Measurements from ENCODE around the gene RMND1. TPM values are rescaled to one million over a fixed set of nuclear protein-coding genes. Genes with fewer than 3 reads are reported as not detected.

The RMND1 gene
- total RNA-seq, 1 experiment from 2014 or later, result 27.0 TPM

- H3K79me2 ChIP-seq (ENCODE audit: insufficient read depth, low read length), result no peaks in the 10 kb centered on the region
- Mint-ChIP-seq H3K27me3 (ENCODE audit: low read depth) (no peaks in the 10 kb centered on the region), H3K4me1 (no peaks in the 10 kb centered on the region), H3K4me3 (no peak overlapping the region), H3K27ac (no peak overlapping the region), H3K36me3 (ENCODE audit: insufficient read depth in 1 of 3, low read depth in 3 of 3) (peaks cover 43 to 75% (median 54%) of the 10 kb centered on the region in 3 experiments), H3K9me3 (no peaks in the 10 kb centered on the region)
- no peak for DNase-seq
- H2AK5ac ChIP-seq (ENCODE audit: insufficient read length, low read length), result no peak overlapping the region
- H3K23me2 ChIP-seq (ENCODE audit: insufficient read length, low read depth, low read length, poor library complexity, severe bottlenecking), result no peaks in the 10 kb centered on the region
- no peaks in the 10 kb centered on the region for H3K79me1 ChIP-seq (ENCODE audit: insufficient read depth, low read depth, low read length, poor library complexity, severe bottlenecking)
- TF ChIP-seq CTCF (conservative IDR thresholded peaks at IDR 0.05), result no peak
- H3K56ac ChIP-seq (ENCODE audit: insufficient read length, low read depth, low read length), result no peak overlapping the region
- no peaks in the 10 kb centered on the region for H3K9me3 ChIP-seq (ENCODE audit: control insufficient read depth, low read depth, low read length)
- H3K9ac ChIP-seq (ENCODE audit: extremely low read depth, insufficient read length, low read length), result no peak overlapping the region
- no peak overlapping the region for H3K27ac ChIP-seq (ENCODE audit: insufficient read length, low read depth, low read length)
- no peak overlapping the region for H3T11ph ChIP-seq (ENCODE audit: low read length)
- no peak overlapping the region for H2AFZ ChIP-seq (ENCODE audit: low read length)
- WGBS (ENCODE audit: extremely low coverage, insufficient read length, low lambda C conversion rate), result no CpG with 5 or more reads among the region's 3 CpGs
- no peak overlapping the region for H3K23ac ChIP-seq (ENCODE audit: insufficient read length, low read depth, low read length)
- H4K20me1 ChIP-seq (ENCODE audit: control insufficient read depth, insufficient read depth, insufficient read length), result no peaks in the 10 kb centered on the region
- H2BK20ac ChIP-seq (ENCODE audit: low read depth, low read length, poor library complexity, severe bottlenecking), result no peak overlapping the region
- no peaks in the 10 kb centered on the region for H3K4me1 ChIP-seq (ENCODE audit: insufficient read depth, low read length)
- no peak overlapping the region for H4K91ac ChIP-seq (ENCODE audit: insufficient read length, low read depth, low read length)
- no peak overlapping the region for H2BK15ac ChIP-seq (ENCODE audit: low read depth, low read length)
- H3K14ac ChIP-seq (ENCODE audit: insufficient read depth, low read length), result no peak overlapping the region
- H4K5ac ChIP-seq (ENCODE audit: insufficient read length, low read depth, low read length), result no peak overlapping the region
- H3K27me3 ChIP-seq (ENCODE audit: insufficient read depth, low read length), result no peaks in the 10 kb centered on the region
- no peak overlapping the region for H2BK5ac ChIP-seq (ENCODE audit: insufficient read length, low read length)
- H3K4me2 ChIP-seq (ENCODE audit: insufficient read depth, insufficient read length, low read length), result no peak overlapping the region
- H2BK12ac ChIP-seq (ENCODE audit: insufficient read length, low read depth, low read length), result no peak overlapping the region
- H3K18ac ChIP-seq (ENCODE audit: insufficient read length, low read depth, low read length), result no peak overlapping the region
- no peak overlapping the region for H2BK120ac ChIP-seq (ENCODE audit: low read depth, low read length, poor library complexity, severe bottlenecking)
- H3K4ac ChIP-seq (ENCODE audit: low read depth, low read length), result no peak overlapping the region
- no peak overlapping the region for H4K8ac ChIP-seq (replicated peaks; ENCODE audit: insufficient read length, low read depth, low read length)
These were observed 37.2 kb downstream of the RMND1 start for GRCh38 chr6:151414641-151415260.

Data from H9 (cell line).